ENCODE measurements around the gene TSBP1.

DNA sequence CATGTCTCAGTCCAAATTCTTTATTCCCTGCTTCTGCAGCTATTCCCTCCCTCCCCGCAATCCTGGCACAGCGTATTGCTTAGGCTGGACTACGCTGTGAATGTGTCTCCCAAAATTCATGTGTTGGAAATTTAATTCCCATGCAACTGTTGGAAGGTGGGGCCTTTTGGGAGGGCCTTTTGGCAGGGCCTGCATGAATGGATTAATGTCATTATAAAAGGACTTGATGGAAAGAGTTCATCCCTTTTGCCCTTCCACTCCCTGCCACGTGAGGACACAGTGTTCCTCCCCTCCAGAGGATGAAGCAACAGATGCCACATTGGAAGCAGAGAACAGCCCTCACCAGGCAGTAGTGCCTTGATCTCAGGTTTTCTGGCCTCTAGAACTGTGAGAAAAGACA is 127.4 kb downstream of the TSBP1 start:
- TF ChIP-seq, protein P1, sequence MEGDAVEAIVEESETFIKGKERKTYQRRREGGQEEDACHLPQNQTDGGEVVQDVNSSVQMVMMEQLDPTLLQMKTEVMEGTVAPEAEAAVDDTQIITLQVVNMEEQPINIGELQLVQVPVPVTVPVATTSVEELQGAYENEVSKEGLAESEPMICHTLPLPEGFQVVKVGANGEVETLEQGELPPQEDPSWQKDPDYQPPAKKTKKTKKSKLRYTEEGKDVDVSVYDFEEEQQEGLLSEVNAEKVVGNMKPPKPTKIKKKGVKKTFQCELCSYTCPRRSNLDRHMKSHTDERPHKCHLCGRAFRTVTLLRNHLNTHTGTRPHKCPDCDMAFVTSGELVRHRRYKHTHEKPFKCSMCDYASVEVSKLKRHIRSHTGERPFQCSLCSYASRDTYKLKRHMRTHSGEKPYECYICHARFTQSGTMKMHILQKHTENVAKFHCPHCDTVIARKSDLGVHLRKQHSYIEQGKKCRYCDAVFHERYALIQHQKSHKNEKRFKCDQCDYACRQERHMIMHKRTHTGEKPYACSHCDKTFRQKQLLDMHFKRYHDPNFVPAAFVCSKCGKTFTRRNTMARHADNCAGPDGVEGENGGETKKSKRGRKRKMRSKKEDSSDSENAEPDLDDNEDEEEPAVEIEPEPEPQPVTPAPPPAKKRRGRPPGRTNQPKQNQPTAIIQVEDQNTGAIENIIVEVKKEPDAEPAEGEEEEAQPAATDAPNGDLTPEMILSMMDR (IDR thresholded peaks at IDR 0.05) = no peak
- TF ChIP-seq POLR2AphosphoS5 (IDR thresholded peaks at IDR 0.05) = peak; percentile 27 to 56 (median 54)
- no peak for TF ChIP-seq EP300 (IDR thresholded peaks at IDR 0.05)
